ENCODE results near the gene CPNE7. TPM values are rescaled to one million over a fixed set of nuclear protein-coding genes. Genes with fewer than 3 reads are reported as not detected.

Gene CPNE7
- total and polyA plus RNA-seq, 7 donors, result 0.41 to 3.3 (median 0.71) TPM; not detected in 4

GRCh38 chr16:89538286-89538685, 37.3 kb upstream of the CPNE7 start:
- no peaks in the 10 kb centered on the region for H3K9me3 ChIP-seq
- H3K4me3 ChIP-seq, result no peak overlapping the region
- H3K27me3 ChIP-seq, result no peaks in the 10 kb centered on the region
- 96% methylated on average over 12 of the region's 12 CpGs for WGBS, 2 donors
- peaks cover 13 to 71% (median 50%) of the 10 kb centered on the region in 4 donors for H3K36me3 ChIP-seq
- DNase-seq, result no peak
- intact Hi-C loops (cut with DNase I), result no loop called here
- no peak overlapping the region for H3K27ac ChIP-seq
- TF ChIP-seq POLR2AphosphoS5 (IDR thresholded peaks at IDR 0.05) (no peak), CTCF (IDR thresholded peaks at IDR 0.05) (no peak), POLR2A (IDR thresholded peaks at IDR 0.05) (no peak), EP300 (IDR thresholded peaks at IDR 0.05) (no peak)
- no peaks in the 10 kb centered on the region for H3K4me1 ChIP-seq

DNA sequence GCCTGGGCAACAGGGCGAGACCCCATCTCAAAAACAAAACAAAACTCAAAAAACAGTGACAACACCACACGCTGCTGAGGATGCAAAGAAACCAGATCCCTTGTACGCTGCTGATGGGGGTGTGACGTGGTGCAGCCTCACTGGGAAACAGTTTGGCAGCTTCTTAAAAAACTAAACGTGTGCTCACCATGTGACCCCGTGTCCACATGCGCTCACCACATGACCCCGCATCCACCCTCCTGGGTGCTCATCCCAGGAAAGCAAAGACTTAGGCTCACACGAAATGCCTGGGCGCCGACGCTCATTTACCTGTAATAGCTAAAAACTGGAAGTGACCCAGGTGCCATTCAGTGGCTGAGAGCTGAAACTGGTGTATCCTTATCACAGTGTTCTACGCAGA, 35.0 kb upstream of the CPNE7 start:
- TF ChIP-seq POLR2A (IDR thresholded peaks at IDR 0.05) (no peak), POLR2AphosphoS5 (IDR thresholded peaks at IDR 0.05) (no peak), EP300 (IDR thresholded peaks at IDR 0.05) (no peak), CTCF (IDR thresholded peaks at IDR 0.05) (no peak)
- H3K4me1 ChIP-seq, result no peaks in the 10 kb centered on the region
- DNase-seq, result no peak
- H3K36me3 ChIP-seq, result peaks cover 2 to 67% (median 44%) of the 10 kb centered on the region in 4 donors
- H3K4me3 ChIP-seq, result no peak overlapping the region
- 91 to 92% methylated on average over 13 of the region's 13 CpGs for WGBS, 2 donors
- H3K27ac ChIP-seq, result no peak overlapping the region
- intact Hi-C loops (cut with DNase I), result no loop called here
- no peaks in the 10 kb centered on the region for H3K9me3 ChIP-seq
- H3K27me3 ChIP-seq, result no peaks in the 10 kb centered on the region

DNA sequence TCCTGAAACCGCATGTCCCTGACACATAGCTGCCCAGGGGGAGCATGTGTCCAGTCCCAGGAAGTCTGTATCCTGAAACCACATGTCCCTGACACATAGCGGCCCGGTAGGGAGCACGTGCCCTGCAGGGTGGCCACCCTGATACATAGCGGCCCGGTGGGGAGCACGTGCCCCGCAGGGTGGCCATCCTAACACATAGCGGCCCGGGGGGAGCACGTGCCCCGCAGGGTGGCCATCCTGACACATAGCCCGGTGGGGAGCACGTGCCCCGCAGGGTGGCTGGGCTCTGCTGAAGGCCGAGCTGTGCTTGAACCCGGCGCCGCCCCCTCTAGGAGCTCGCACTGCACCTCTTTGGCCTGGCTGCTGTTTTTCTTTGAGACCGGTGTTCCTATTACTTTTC, 33.8 kb upstream of the CPNE7 start:
- Histone ChIP-seq H3K4me1 (no peaks in the 10 kb centered on the region), H3K27me3 (no peaks in the 10 kb centered on the region), H3K36me3 (peaks cover 0 to 74% (median 51%) of the 10 kb centered on the region in 4 donors), H3K9me3 (no peaks in the 10 kb centered on the region), H3K27ac (no peak overlapping the region), H3K4me3 (no peak overlapping the region)
- TF ChIP-seq POLR2AphosphoS5 (IDR thresholded peaks at IDR 0.05) (no peak), POLR2A (IDR thresholded peaks at IDR 0.05) (no peak), CTCF (IDR thresholded peaks at IDR 0.05) (no peak), EP300 (IDR thresholded peaks at IDR 0.05) (no peak)
- 96 to 97% methylated on average over 21 of the region's 21 CpGs for WGBS, 2 donors
- no peak for DNase-seq
- intact Hi-C loops (cut with DNase I), result no loop called here

- Histone ChIP-seq H3K9me3 (no peaks in the 10 kb centered on the region), H3K4me1 (no peaks in the 10 kb centered on the region), H3K4me3 (no peak overlapping the region), H3K27ac (no peak overlapping the region), H3K27me3 (no peaks in the 10 kb centered on the region), H3K36me3 (peaks cover 7 to 76% (median 49%) of the 10 kb centered on the region in 4 donors)
- WGBS, 2 donors, result 93 to 94% methylated on average over 11 of the region's 11 CpGs
- intact Hi-C loops (cut with DNase I), result no loop called here
- TF ChIP-seq CTCF (IDR thresholded peaks at IDR 0.05), result no peak
- TF ChIP-seq EP300 (IDR thresholded peaks at IDR 0.05), result no peak
- no peak for TF ChIP-seq POLR2A (IDR thresholded peaks at IDR 0.05)
- no peak for TF ChIP-seq POLR2AphosphoS5 (IDR thresholded peaks at IDR 0.05)
- no peak for DNase-seq
Observed at GRCh38 chr16:89544113-89544512, 31.4 kb upstream of the CPNE7 start.

- no peaks in the 10 kb centered on the region for H3K9me3 ChIP-seq
- WGBS, 2 donors, result 94 to 95% methylated on average over 13 of the region's 13 CpGs
- DNase-seq, result no peak
- H3K27me3 ChIP-seq, result no peaks in the 10 kb centered on the region
- intact Hi-C loops (cut with DNase I), result no loop called here
- H3K4me3 ChIP-seq, result no peak overlapping the region
- no peaks in the 10 kb centered on the region for H3K4me1 ChIP-seq
- no peak overlapping the region for H3K27ac ChIP-seq
- peaks cover 13 to 81% (median 50%) of the 10 kb centered on the region in 4 donors for H3K36me3 ChIP-seq
- TF ChIP-seq CTCF (IDR thresholded peaks at IDR 0.05) (no peak), EP300 (IDR thresholded peaks at IDR 0.05) (no peak), POLR2AphosphoS5 (IDR thresholded peaks at IDR 0.05) (no peak), POLR2A (IDR thresholded peaks at IDR 0.05) (no peak)
Observed at GRCh38 chr16:89544713-89545043, 30.9 kb upstream of the CPNE7 start.
